Tibial artery (tissue), 4 donors: ENCODE measurements around the gene TGFBR1.
A peak's percentile ranks its signal among the peaks of the same experiment; 100 is the strongest.

ENCODE experiments used
- DNase-seq, 2 donors: peaks; one replicate each; pipeline ENCODE4 v3.0.0-alpha.2; 2019
- H3K27ac ChIP-seq, 2 donors: fragments of 200-600 bp; sonication (generic) in 1 of 2; 1 replicate in 1 of 2; 2 replicates in 1 of 2; pipeline ENCODE4 v1.5.1; 2018 to 2019; ENCODE audit warnings: mild to moderate bottlenecking in 1 of 2
- H3K27me3 ChIP-seq, 2 donors: fragments of 200-600 bp; sonication (generic) in 1 of 2; one replicate each; pipeline versions ENCODE4 v1.5.1 to v1.6.0; 2016 to 2019
- H3K36me3 ChIP-seq, 3 donors: fragments of 200-600 bp; sonication (generic) in 2 of 3; one replicate each; pipeline ENCODE4 v1.5.1; 2016 to 2019; ENCODE audit warnings: mild to moderate bottlenecking in 2 of 3
- H3K4me1 ChIP-seq, 4 donors: fragments of 200-600 bp; sonication (generic) in 2 of 4; 1 replicate in 3 of 4; 2 replicates in 1 of 4; pipeline ENCODE4 v1.5.1; 2016 to 2019
- H3K4me3 ChIP-seq, 2 donors: fragments of 200-600 bp; sonication (generic) in 1 of 2; 1 replicate in 1 of 2; 2 replicates in 1 of 2; pipeline ENCODE4 v1.5.1; 2018 to 2019; ENCODE audit warnings: mild to moderate bottlenecking in 2 of 2
- H3K9me3 ChIP-seq, 3 donors: fragments of 200-600 bp; sonication (generic) in 1 of 3; one replicate each; pipeline ENCODE4 v1.5.1; 2016 to 2019
- intact Hi-C: fragments of 100-400 bp; cut with DNase I; formaldehyde crosslinking; loops from one replicate; pipeline ENCODE4 v1.15.0; 2023; ENCODE audit warnings: low total_unique reads
- TF ChIP-seq, protein P1 (sequence below), 2 experiments: fragments of 200-600 bp in 1 of 2; fragments of 450-650 bp in 1 of 2; IDR thresholded peaks; one replicate each; pipeline ENCODE4 v1.5.1; 2017 to 2019; ENCODE audit warnings: antibody characterized with exemption in 2 of 2, mild to moderate bottlenecking in 1 of 2, moderate library complexity in 1 of 2

TGFBR1 gene

DNA sequence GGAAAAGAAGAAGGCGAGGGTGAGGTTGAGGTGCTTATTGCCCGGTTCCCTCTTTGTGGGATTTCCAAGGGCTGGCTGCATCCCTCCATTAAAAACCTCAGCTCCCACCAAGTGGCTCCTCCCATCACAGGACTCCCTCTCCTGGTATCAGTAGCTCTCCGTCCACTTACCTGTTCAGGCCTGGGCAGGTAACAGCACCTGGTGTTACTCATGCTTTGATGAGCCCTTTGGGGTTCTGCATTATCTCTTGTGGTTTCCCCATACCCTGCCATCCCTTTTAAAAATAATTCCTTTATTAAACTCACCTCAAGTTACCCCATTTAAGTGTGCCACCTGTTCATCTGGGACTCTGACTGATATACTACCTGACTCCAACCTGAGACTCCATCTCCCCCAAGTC, 17.5 kb upstream of the TGFBR1 start:
- H3K4me1 ChIP-seq: peaks cover 0 to 18% (median 8%) of the 10 kb centered on the region in 4 donors
- H3K36me3 ChIP-seq: no peaks in the 10 kb centered on the region
- no peak for DNase-seq
- intact Hi-C loops: no loop called here
- H3K27ac ChIP-seq: peak overlapping the region in 1 of 2 donors; percentile 56
- no peaks in the 10 kb centered on the region for H3K9me3 ChIP-seq
- TF ChIP-seq, protein P1, sequence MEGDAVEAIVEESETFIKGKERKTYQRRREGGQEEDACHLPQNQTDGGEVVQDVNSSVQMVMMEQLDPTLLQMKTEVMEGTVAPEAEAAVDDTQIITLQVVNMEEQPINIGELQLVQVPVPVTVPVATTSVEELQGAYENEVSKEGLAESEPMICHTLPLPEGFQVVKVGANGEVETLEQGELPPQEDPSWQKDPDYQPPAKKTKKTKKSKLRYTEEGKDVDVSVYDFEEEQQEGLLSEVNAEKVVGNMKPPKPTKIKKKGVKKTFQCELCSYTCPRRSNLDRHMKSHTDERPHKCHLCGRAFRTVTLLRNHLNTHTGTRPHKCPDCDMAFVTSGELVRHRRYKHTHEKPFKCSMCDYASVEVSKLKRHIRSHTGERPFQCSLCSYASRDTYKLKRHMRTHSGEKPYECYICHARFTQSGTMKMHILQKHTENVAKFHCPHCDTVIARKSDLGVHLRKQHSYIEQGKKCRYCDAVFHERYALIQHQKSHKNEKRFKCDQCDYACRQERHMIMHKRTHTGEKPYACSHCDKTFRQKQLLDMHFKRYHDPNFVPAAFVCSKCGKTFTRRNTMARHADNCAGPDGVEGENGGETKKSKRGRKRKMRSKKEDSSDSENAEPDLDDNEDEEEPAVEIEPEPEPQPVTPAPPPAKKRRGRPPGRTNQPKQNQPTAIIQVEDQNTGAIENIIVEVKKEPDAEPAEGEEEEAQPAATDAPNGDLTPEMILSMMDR (IDR thresholded peaks at IDR 0.05): no peak
- H3K4me3 ChIP-seq: no peak overlapping the region
- H3K27me3 ChIP-seq: no peaks in the 10 kb centered on the region

DNA sequence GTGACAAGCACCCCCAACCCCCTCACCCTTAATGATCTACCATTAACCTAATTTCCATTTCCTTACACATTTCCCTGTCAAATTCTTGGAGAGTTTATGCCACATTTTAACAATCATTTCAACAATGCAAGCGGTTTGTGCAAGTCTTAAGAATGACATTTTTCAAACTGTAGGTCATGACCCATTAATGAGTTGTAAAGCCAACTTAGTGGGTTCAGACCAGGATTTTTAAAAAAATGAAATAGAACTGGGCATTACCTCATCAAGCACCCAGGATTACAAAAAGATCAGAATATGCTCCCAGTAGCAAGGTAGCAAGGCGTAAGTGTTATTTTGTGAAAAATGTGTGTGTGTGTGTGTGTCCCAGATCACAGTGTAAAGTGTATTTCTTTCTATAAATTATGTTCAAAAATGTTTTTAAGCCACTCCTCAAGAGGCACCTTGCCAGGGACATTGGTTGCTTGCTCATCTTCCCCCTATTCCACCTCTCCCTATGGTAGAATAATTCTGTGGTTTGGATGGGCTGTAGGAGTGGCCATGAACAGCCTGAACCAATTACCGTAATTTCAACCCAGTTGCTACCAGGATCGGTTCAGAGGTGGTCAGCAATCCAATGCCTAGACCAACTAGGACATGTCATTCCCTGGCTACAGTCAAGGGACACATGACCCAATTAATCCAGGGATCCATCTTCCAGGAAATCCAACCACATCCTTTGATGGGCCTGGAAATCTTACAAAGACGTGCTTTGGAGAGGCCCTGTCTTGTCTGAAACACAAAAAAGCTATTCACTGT, 14.4 kb upstream of the TGFBR1 start:
- no peak overlapping the region for H3K4me3 ChIP-seq
- intact Hi-C loops: no loop called here

DNA sequence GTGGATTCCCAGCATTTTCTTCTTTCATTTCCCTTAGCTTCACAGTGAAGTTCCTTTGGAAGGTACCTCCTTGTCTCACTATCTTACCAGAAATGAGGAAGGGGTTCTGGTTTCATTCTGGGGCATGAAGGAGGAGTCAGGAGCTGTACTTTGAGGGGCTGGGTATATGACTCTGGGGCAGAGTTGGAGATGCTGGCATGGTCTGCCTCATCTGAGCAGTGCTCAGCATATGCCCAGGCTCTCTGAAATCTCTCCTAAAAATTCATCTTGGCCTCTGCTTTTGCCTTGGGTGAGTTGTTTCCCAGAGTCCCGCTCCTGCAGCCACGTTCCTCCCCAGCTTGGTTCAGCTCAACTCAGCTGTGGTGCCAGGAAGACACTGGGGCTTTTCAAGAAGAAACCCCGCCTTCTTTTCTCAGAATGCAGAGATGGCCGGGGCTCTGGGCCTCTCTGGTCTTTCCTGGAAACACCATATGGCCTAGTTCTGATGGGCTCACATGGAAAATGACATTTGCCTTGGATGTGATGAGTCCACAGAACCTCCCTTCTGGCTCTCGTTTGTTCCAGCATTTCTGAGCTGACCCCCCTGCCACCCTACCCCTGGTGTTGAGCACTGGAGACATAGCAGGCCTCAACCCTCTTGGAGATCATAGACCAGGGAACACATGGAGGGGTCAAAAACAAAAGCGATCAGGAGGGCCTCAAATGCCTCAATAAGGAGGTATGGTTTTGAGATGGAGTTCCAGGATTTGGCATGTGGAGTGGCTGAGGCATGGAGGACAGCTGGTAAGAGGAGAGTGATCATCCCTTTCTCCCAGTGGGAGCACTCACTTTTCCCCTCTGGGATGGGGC, 12.0 kb upstream of the TGFBR1 start:
- H3K27me3 ChIP-seq: no peaks in the 10 kb centered on the region

More for the DNA sequence above, 14.4 kb upstream of the TGFBR1 start:
- no peak for DNase-seq
- Histone ChIP-seq H3K9me3 (no peaks in the 10 kb centered on the region), H3K4me1 (peaks cover 0 to 18% (median 8%) of the 10 kb centered on the region in 4 donors), H3K27ac (no peak overlapping the region), H3K27me3 (no peaks in the 10 kb centered on the region), H3K36me3 (no peaks in the 10 kb centered on the region)
- TF ChIP-seq, protein P1 (IDR thresholded peaks at IDR 0.05): no peak

DNA sequence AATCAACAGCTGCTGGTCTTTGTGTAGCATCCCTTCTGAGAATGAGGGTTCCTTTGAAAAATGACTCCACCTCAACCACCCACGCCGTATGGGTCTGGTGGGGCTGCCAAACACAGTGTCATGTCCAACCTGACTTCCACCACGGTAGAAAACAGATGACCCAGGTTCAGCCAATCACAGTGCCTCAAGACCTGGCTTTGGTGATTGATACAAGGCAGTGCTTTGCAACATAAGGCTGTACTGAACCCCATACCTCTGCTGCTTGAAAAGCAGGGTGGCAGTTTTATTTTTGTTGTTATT, 11.5 kb upstream of the TGFBR1 start:
- no peaks in the 10 kb centered on the region for H3K9me3 ChIP-seq
- intact Hi-C loops: no loop called here
- no peaks in the 10 kb centered on the region for H3K4me1 ChIP-seq

More for the DNA sequence above, 12.0 kb upstream of the TGFBR1 start:
- Histone ChIP-seq H3K36me3 (no peaks in the 10 kb centered on the region), H3K4me3 (no peak overlapping the region), H3K9me3 (no peaks in the 10 kb centered on the region), H3K4me1 (no peaks in the 10 kb centered on the region), H3K27ac (no peak overlapping the region)
- intact Hi-C loops: no loop called here
- TF ChIP-seq, protein P1 (IDR thresholded peaks at IDR 0.05): no peak
- DNase-seq: no peak

DNA sequence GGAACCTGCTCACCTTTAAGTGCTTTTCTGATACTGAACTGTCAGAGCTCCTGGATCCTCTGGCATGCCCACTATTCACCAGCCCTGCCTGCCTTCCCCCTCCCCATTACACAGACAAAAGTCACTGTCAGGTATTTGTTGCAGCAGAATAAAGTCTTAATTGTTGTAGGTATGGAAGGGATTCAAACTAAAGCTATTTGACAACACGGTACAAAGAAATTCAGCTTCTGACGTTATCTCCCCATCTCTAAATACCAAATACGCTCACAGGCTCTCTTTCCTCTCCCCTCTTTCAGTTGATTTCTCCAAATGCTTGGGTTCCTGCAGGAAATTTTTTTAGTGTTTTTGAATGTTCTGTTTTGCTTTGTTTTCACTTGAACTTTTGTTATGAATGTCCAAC, 9.3 kb upstream of the TGFBR1 start:
- Histone ChIP-seq H3K4me3 (no peak overlapping the region), H3K36me3 (no peaks in the 10 kb centered on the region), H3K9me3 (no peaks in the 10 kb centered on the region), H3K4me1 (no peaks in the 10 kb centered on the region), H3K27ac (no peak overlapping the region), H3K27me3 (no peaks in the 10 kb centered on the region)
- TF ChIP-seq, protein P1 (IDR thresholded peaks at IDR 0.05): no peak
- DNase-seq: no peak
- intact Hi-C loops: no loop called here

More for the DNA sequence above, 11.5 kb upstream of the TGFBR1 start:
- H3K27ac ChIP-seq: no peak overlapping the region
- TF ChIP-seq, protein P1 (IDR thresholded peaks at IDR 0.05): no peak
- no peaks in the 10 kb centered on the region for H3K36me3 ChIP-seq
- H3K27me3 ChIP-seq: no peaks in the 10 kb centered on the region
- DNase-seq: no peak
- no peak overlapping the region for H3K4me3 ChIP-seq
